ENCODE measurements around the gene CAPN9.

The CAPN9 gene

GRCh38 chr1:230772457-230773395 lies 25.5 kb downstream of the CAPN9 start:
- DNase-seq, result peak; percentile 65

- no peak for DNase-seq
These were observed 26.3 kb downstream of the CAPN9 start for GRCh38 chr1:230773396-230774033.

- DNase-seq, result no peak
These were observed 31.9 kb downstream of the CAPN9 start for GRCh38 chr1:230778916-230779590.

GRCh38 chr1:230781131-230781530 lies 33.9 kb downstream of the CAPN9 start:
- no peak for DNase-seq

- no peak for DNase-seq
These were observed 34.4 kb downstream of the CAPN9 start for GRCh38 chr1:230781594-230781993.

GRCh38 chr1:230784163-230784562 lies 37.0 kb downstream of the CAPN9 start:
- DNase-seq, result no peak

GRCh38 chr1:230785636-230786384 lies 38.6 kb downstream of the CAPN9 start:
- DNase-seq, result no peak

- DNase-seq, result no peak
These were observed 39.2 kb downstream of the CAPN9 start for GRCh38 chr1:230786385-230786753.

- no peak for DNase-seq
These were observed 40.3 kb downstream of the CAPN9 start for GRCh38 chr1:230787471-230787870.

GRCh38 chr1:230788561-230789275 lies 41.5 kb downstream of the CAPN9 start:
- no peak for DNase-seq

GRCh38 chr1:230790026-230790425 lies 42.8 kb downstream of the CAPN9 start:
- DNase-seq, result no peak

- no peak for DNase-seq
These were observed 44.9 kb downstream of the CAPN9 start for GRCh38 chr1:230791986-230792564.

- no peak for DNase-seq
These were observed 45.7 kb downstream of the CAPN9 start for GRCh38 chr1:230792691-230793462.

- no peak for DNase-seq
These were observed 46.2 kb downstream of the CAPN9 start for GRCh38 chr1:230793463-230793745.

- DNase-seq, result peak; percentile 53
These were observed 47.2 kb downstream of the CAPN9 start for GRCh38 chr1:230794431-230794830.

GRCh38 chr1:230794871-230795605 lies 47.9 kb downstream of the CAPN9 start:
- no peak for DNase-seq

- DNase-seq, result no peak
These were observed 49.4 kb downstream of the CAPN9 start for GRCh38 chr1:230796626-230797025.

GRCh38 chr1:230797376-230797920 lies 50.3 kb downstream of the CAPN9 start:
- DNase-seq, result no peak

- peak; percentile 83 for DNase-seq
These were observed 50.8 kb downstream of the CAPN9 start for GRCh38 chr1:230797942-230798365.

GRCh38 chr1:230798491-230798890 lies 51.3 kb downstream of the CAPN9 start:
- no peak for DNase-seq
